Measurements from ENCODE around the gene KCNQ1. TPM values are rescaled to one million over a fixed set of nuclear protein-coding genes. Genes with fewer than 3 reads are reported as not detected.

Gene KCNQ1
- total RNA-seq, 2 donors from 2014 or later, result 4.4 to 25.3 TPM

DNA sequence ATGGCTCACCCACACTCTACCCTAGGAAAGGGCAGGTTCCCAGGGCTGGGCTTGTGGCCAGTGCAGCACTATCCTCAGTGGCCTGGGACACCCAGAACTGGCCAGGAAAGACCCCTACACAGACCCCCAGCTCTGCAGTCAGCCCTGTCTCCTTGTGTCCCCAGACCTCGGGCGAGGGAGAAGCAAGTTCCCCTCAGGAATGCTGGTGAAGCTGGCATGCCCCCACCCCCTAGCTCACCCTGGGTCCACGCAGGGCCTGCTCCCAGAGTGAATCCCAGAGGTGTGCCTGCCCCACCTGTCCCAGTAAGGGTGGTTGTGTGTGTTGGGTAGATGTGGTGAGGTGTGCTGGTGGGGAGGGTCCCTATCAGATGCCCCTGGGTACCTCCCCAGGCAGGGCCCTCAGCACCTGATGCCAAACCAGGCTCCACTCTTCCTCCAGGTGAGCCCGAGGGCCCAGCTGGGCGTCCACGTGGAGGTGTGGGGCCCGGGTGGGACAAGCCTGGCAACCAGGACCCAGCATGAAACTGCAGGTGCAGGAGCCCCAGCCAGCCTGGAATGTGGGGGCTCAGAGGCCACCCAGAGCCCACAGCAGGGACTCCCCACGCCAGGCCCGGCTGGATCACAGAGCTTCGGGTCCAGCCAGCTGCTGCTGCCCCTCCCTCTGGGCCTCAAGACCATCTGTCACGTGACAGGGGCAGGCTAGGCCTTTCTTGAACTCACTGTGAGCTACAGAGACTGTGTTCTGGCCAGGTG is 303.4 kb downstream of the KCNQ1 start:
- Histone ChIP-seq H3K36me3 (no peaks in the 10 kb centered on the region), H3K4me3 (no peak overlapping the region), H3K9me3 (no peaks in the 10 kb centered on the region), H3K27me3 (replicated peaks; ENCODE audit: insufficient read depth) (no peaks in the 10 kb centered on the region), H3K27ac (no peak overlapping the region), H3K4me1 (ENCODE audit: control insufficient read depth in 1 of 2, low read depth in 2 of 2) (no peaks in the 10 kb centered on the region)
- ATAC-seq (ENCODE audit: insufficient number of reproducible peaks, low FRiP score, low read depth) (no peak), DNase-seq (ENCODE audit: low spot score) (no peak)
- TF ChIP-seq, protein P1, sequence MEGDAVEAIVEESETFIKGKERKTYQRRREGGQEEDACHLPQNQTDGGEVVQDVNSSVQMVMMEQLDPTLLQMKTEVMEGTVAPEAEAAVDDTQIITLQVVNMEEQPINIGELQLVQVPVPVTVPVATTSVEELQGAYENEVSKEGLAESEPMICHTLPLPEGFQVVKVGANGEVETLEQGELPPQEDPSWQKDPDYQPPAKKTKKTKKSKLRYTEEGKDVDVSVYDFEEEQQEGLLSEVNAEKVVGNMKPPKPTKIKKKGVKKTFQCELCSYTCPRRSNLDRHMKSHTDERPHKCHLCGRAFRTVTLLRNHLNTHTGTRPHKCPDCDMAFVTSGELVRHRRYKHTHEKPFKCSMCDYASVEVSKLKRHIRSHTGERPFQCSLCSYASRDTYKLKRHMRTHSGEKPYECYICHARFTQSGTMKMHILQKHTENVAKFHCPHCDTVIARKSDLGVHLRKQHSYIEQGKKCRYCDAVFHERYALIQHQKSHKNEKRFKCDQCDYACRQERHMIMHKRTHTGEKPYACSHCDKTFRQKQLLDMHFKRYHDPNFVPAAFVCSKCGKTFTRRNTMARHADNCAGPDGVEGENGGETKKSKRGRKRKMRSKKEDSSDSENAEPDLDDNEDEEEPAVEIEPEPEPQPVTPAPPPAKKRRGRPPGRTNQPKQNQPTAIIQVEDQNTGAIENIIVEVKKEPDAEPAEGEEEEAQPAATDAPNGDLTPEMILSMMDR (IDR thresholded peaks at IDR 0.05), result no peak

DNA sequence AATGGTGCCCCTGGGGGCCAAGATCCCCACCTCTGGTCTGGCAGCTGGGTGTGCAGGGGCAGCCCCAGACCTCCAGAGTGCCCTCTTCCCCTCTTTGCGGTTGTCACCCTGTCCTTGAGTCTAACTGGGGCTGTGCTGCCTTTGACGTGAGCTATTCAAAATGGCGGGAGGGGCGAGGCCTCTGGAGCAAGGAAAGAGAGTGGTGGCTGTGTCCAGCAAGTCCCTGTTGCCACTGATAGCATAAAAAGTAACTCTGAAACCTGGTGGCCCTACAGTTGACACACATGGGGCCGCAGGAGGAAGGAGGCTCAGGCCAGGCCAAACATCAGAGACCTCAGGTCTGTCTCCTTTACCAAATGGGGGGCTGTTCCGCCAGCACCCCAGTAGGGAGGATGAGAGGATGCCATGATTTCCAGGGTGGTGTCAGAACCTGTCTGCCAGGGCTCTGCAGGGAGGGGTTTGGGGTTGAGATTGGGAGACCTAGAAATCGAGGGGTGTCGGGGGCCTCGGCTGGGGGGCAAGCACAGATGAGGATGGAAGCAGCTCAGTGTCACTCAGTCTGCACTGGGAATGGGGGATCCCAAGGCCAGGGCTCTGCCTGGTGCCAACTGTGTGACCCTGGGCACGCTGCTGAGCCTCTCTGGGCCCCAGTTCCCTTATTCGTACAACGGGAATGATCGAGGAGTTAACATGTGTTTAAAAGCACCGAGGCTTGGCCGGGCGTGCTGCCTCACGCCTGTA is 304.2 kb downstream of the KCNQ1 start:
- ATAC-seq (ENCODE audit: insufficient number of reproducible peaks, low FRiP score, low read depth) (no peak), DNase-seq (ENCODE audit: low spot score) (no peak)
- no peaks in the 10 kb centered on the region for H3K27me3 ChIP-seq (replicated peaks; ENCODE audit: insufficient read depth)
- H3K27ac ChIP-seq, result no peak overlapping the region
- no peak overlapping the region for H3K4me3 ChIP-seq
- no peaks in the 10 kb centered on the region for H3K36me3 ChIP-seq
- TF ChIP-seq, protein P1 (IDR thresholded peaks at IDR 0.05), result no peak
- H3K4me1 ChIP-seq (ENCODE audit: control insufficient read depth in 1 of 2, low read depth in 2 of 2), result no peaks in the 10 kb centered on the region
- no peaks in the 10 kb centered on the region for H3K9me3 ChIP-seq

DNA sequence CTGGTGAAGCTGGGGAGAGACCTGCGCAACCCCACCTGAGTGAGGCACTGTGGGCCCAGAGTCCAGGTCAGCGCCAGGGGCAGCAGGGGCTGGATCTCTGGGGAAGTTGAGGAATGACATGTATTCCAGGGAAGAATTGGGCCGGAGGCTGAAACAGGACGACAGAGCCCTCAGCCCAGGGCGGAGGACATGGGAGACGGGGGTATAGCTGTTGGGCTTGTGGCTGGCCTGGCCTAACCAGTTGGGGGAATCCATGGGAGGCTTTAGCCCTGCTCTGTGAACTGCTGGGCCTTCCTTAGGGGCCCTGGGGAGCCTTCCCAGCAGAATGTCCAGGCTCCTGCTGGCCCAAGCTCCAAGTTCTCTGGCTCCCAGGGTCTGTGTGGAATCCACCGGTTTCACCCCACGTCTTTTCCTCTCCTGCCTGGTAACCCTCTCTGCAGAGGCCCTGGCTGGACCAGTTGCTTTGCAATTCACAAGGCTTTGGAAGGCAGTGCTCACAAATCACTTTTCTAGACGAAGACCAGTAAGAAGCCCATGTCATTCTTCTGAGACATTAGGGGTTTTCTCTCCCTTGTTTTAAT is 305.4 kb downstream of the KCNQ1 start:
- Histone ChIP-seq H3K4me1 (ENCODE audit: control insufficient read depth in 1 of 2, low read depth in 2 of 2) (no peaks in the 10 kb centered on the region), H3K27me3 (replicated peaks; ENCODE audit: insufficient read depth) (no peaks in the 10 kb centered on the region), H3K9me3 (no peaks in the 10 kb centered on the region), H3K4me3 (no peak overlapping the region), H3K36me3 (no peaks in the 10 kb centered on the region), H3K27ac (no peak overlapping the region)
- TF ChIP-seq, protein P1 (IDR thresholded peaks at IDR 0.05), result no peak
- no peak for ATAC-seq (ENCODE audit: insufficient number of reproducible peaks, low FRiP score, low read depth)
- DNase-seq (ENCODE audit: low spot score), result no peak

DNA sequence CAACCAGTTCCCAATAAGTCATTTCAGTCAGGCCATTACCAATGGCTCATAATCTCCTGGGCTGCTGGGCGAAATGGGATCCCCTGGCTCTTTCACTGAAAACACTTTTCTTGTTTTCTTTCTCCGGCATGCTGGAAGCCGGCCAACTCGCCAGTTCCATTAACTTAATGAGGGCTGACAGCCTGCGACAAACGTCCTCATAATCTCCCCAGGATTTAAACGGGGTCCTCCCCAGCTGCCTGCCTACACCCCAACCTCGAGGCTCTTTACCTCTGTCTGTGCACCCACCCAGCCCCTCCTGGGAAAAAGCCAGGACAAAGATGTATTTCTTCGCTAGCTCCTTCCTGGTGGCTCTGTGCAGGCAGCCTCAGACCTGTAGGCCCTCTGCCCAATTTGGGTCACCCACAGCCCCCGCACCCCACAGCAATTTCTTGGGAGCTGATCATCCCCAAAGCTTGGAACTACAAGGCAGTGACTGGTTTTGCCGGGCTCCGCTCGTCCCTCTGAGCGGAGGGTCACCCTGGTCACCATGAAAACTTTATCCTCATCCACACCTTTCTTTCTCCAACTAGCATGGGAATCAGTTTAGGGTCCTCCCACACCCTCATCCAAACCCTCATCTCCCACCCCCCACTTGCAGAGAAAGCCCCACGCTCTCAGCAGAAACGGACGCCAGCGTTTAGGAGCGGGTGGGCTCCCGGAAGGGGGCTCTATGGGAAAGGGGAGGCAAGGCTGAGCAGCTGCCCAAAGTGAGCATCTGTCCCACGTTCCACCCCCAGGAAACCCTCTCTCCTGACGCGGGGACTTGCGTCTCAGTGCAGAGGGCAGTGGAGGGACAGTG is 306.1 kb downstream of the KCNQ1 start:
- no peaks in the 10 kb centered on the region for H3K4me1 ChIP-seq (ENCODE audit: control insufficient read depth in 1 of 2, low read depth in 2 of 2)
- H3K27ac ChIP-seq, result no peak overlapping the region
- H3K36me3 ChIP-seq, result no peaks in the 10 kb centered on the region
- H3K9me3 ChIP-seq, result no peaks in the 10 kb centered on the region
- no peak overlapping the region for H3K4me3 ChIP-seq
- TF ChIP-seq, protein P1 (IDR thresholded peaks at IDR 0.05), result no peak
- no peak for ATAC-seq (ENCODE audit: insufficient number of reproducible peaks, low FRiP score, low read depth)
- no peak for DNase-seq (ENCODE audit: low spot score)
- H3K27me3 ChIP-seq (replicated peaks; ENCODE audit: insufficient read depth), result no peaks in the 10 kb centered on the region
